ENCODE results near the gene MYBPC1. TPM values are rescaled to one million over a fixed set of nuclear protein-coding genes. Genes with fewer than 3 reads are reported as not detected.

MYBPC1 gene
- total RNA-seq, 1 experiment from 2014 or later = not detected

GRCh38 chr12:101694986-101695385 lies 100.2 kb downstream of the MYBPC1 start:
- Histone ChIP-seq H3K9ac (ENCODE audit: extremely low read depth, insufficient read length, low read length) (no peak overlapping the region), H4K91ac (ENCODE audit: insufficient read length, low read depth, low read length) (no peak overlapping the region), H2BK12ac (ENCODE audit: insufficient read length, low read depth, low read length) (no peak overlapping the region), H4K8ac (replicated peaks; ENCODE audit: insufficient read length, low read depth, low read length) (no peak overlapping the region), H3K56ac (ENCODE audit: insufficient read length, low read depth, low read length) (no peak overlapping the region), H2BK20ac (ENCODE audit: low read depth, low read length, poor library complexity, severe bottlenecking) (no peak overlapping the region), H2BK5ac (ENCODE audit: insufficient read length, low read length) (no peak overlapping the region), H3K4me2 (ENCODE audit: insufficient read depth, insufficient read length, low read length) (no peak overlapping the region), H3K14ac (ENCODE audit: insufficient read depth, low read length) (no peak overlapping the region), H2AK5ac (ENCODE audit: insufficient read length, low read length) (no peak overlapping the region), H3T11ph (ENCODE audit: low read length) (no peak overlapping the region), H3K9me3 (ENCODE audit: control insufficient read depth, low read depth, low read length) (no peaks in the 10 kb centered on the region), H3K4ac (ENCODE audit: low read depth, low read length) (no peak overlapping the region), H3K4me1 (ENCODE audit: insufficient read depth, low read length) (peaks cover 3% of the 10 kb centered on the region; the same call in 1 of the 2 replicates), H3K79me2 (ENCODE audit: insufficient read depth, low read length) (no peaks in the 10 kb centered on the region), H3K27ac (ENCODE audit: insufficient read length, low read depth, low read length) (no peak overlapping the region), H2BK120ac (ENCODE audit: low read depth, low read length, poor library complexity, severe bottlenecking) (no peak overlapping the region), H3K18ac (ENCODE audit: insufficient read length, low read depth, low read length) (no peak overlapping the region), H2AFZ (ENCODE audit: low read length) (no peak overlapping the region), H3K23me2 (ENCODE audit: insufficient read length, low read depth, low read length, poor library complexity, severe bottlenecking) (peaks cover 13% of the 10 kb centered on the region), H3K27me3 (ENCODE audit: insufficient read depth, low read length) (peaks cover 8% of the 10 kb centered on the region; the same call in 1 of the 2 replicates), H3K79me1 (ENCODE audit: insufficient read depth, low read depth, low read length, poor library complexity, severe bottlenecking) (no peaks in the 10 kb centered on the region), H3K23ac (ENCODE audit: insufficient read length, low read depth, low read length) (no peak overlapping the region), H4K20me1 (ENCODE audit: control insufficient read depth, insufficient read depth, insufficient read length) (no peaks in the 10 kb centered on the region), H2BK15ac (ENCODE audit: low read depth, low read length) (no peak overlapping the region), H4K5ac (ENCODE audit: insufficient read length, low read depth, low read length) (no peak overlapping the region)
- WGBS (ENCODE audit: extremely low coverage, insufficient read length, low lambda C conversion rate) = no CpG with 5 or more reads among the region's 2 CpGs
- H3K4me1 Mint-ChIP-seq = peaks cover 18 to 19% of the 10 kb centered on the region in 2 experiments
- TF ChIP-seq, protein P1, sequence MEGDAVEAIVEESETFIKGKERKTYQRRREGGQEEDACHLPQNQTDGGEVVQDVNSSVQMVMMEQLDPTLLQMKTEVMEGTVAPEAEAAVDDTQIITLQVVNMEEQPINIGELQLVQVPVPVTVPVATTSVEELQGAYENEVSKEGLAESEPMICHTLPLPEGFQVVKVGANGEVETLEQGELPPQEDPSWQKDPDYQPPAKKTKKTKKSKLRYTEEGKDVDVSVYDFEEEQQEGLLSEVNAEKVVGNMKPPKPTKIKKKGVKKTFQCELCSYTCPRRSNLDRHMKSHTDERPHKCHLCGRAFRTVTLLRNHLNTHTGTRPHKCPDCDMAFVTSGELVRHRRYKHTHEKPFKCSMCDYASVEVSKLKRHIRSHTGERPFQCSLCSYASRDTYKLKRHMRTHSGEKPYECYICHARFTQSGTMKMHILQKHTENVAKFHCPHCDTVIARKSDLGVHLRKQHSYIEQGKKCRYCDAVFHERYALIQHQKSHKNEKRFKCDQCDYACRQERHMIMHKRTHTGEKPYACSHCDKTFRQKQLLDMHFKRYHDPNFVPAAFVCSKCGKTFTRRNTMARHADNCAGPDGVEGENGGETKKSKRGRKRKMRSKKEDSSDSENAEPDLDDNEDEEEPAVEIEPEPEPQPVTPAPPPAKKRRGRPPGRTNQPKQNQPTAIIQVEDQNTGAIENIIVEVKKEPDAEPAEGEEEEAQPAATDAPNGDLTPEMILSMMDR (conservative IDR thresholded peaks at IDR 0.05) = no peak
- H3K27ac Mint-ChIP-seq = no peak overlapping the region
- H3K27me3 Mint-ChIP-seq (ENCODE audit: low read depth) = peaks cover 25% of the 10 kb centered on the region
- no peak for DNase-seq
- no peak overlapping the region for H3K4me3 Mint-ChIP-seq
- no peaks in the 10 kb centered on the region for H3K9me3 Mint-ChIP-seq
- H3K36me3 Mint-ChIP-seq (ENCODE audit: insufficient read depth in 1 of 3, low read depth in 3 of 3) = peaks cover 0 to 2% (median 0%) of the 10 kb centered on the region in 3 experiments; a peak in 2 of 7 replicates
